ENCODE measurements around the gene PPARA. TPM values are rescaled to one million over a fixed set of nuclear protein-coding genes. Genes with fewer than 3 reads are reported as not detected.
A peak's percentile ranks its signal among the peaks of the same experiment; 100 is the strongest.

Gene PPARA
- total and polyA plus RNA-seq, 2 of the 4 experiments (the other 2 are of a cell fraction), result 3.1 to 7.0 TPM

DNA sequence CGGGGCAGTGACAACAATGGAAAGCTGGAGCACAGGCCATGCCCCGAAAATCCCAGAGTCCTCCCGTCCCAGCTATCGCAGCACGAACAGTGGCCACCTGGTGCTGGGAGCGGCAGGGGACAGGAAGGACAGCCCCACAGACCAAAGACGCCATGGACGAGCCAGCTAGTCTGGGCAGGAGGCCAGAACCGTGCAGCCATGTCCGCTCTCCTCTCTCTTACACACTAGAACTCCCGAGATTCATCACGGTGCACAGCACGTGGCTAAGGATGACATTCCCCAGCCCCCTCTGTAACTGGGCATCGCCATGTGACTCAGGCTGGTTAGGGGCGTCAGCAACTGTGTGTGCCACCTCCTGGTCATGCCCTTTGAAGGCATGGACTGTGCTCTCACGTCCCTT lies 95.2 kb downstream of the PPARA start:
- Histone ChIP-seq H3K79me1 (ENCODE audit: low read depth in 1 of 2, low read length in 2 of 2) (peaks cover 4 to 41% of the 10 kb centered on the region in 2 experiments), H2BK20ac (ENCODE audit: low read depth, low read length) (no peak overlapping the region), H3K56ac (ENCODE audit: extremely low read depth, insufficient read depth, low read length) (no peak overlapping the region), H3K18ac (ENCODE audit: low read depth, low read length) (no peak overlapping the region), H4K91ac (ENCODE audit: insufficient read depth, low read depth, low read length) (no peak overlapping the region), H3K9ac (ENCODE audit: low read depth, low read length) (no peak overlapping the region), H3K23ac (ENCODE audit: low read depth, low read length) (no peak overlapping the region), H2BK5ac (ENCODE audit: low read depth, low read length, poor library complexity, severe bottlenecking) (no peak overlapping the region), H2AFZ (replicated peaks; ENCODE audit: low read length, poor library complexity) (peak overlapping the region; percentile 75), H2BK15ac (ENCODE audit: low read depth, low read length) (no peak overlapping the region), H3K4ac (ENCODE audit: low read depth, low read length) (no peak overlapping the region), H3K14ac (replicated peaks; ENCODE audit: low read depth, low read length) (no peak overlapping the region), H2AK5ac (ENCODE audit: low read depth, low read length) (no peak overlapping the region; the same call in 1 of the 2 replicates), H3K9me1 (ENCODE audit: insufficient read depth, low read length) (peaks cover 23% of the 10 kb centered on the region), H3K9me3 (ENCODE audit: control insufficient read depth, insufficient read depth, low read length) (no peaks in the 10 kb centered on the region), H3K4me1 (ENCODE audit: control insufficient read depth, insufficient read depth, low read length) (peaks cover 2% of the 10 kb centered on the region; the same call in 1 of the 2 replicates), H4K8ac (ENCODE audit: low read depth in 2 of 2, low read length in 2 of 2) (no peak overlapping the region), H2BK120ac (ENCODE audit: low read depth, low read length) (no peak overlapping the region), H2AK9ac (replicated peaks; ENCODE audit: low read depth, low read length, poor library complexity) (peak overlapping the region; percentile 65), H3K27me3 (ENCODE audit: control insufficient read depth, insufficient read depth, low read length) (no peaks in the 10 kb centered on the region), H3K27ac (ENCODE audit: insufficient read depth, low read length) (no peak overlapping the region), H3K4me2 (ENCODE audit: low read depth, low read length) (no peak overlapping the region), H4K5ac (ENCODE audit: low read depth, low read length) (no peak overlapping the region), H3K4me3 (ENCODE audit: insufficient read depth, low read depth, low read length) (no peak overlapping the region), H4K20me1 (ENCODE audit: insufficient read depth, low read length) (no peaks in the 10 kb centered on the region; the same call in none of the 2 replicates), H3K36me3 (ENCODE audit: control insufficient read depth, insufficient read depth, low read length) (peaks cover 14% of the 10 kb centered on the region)
- intact Hi-C loops (cut with micrococcal nuclease), result no loop called here
- TF ChIP-seq RCOR1 (IDR thresholded peaks at IDR 0.05; ENCODE audit: insufficient replicate concordance, low read length) (no peak), CHD1 (IDR thresholded peaks at IDR 0.05; ENCODE audit: low read depth, low read length) (no peak), POLR2A (IDR thresholded peaks at IDR 0.05; ENCODE audit: low read depth, low read length) (no peak), RAD21 (IDR thresholded peaks at IDR 0.05; ENCODE audit: low read length) (no peak)
- TF ChIP-seq, protein P1, sequence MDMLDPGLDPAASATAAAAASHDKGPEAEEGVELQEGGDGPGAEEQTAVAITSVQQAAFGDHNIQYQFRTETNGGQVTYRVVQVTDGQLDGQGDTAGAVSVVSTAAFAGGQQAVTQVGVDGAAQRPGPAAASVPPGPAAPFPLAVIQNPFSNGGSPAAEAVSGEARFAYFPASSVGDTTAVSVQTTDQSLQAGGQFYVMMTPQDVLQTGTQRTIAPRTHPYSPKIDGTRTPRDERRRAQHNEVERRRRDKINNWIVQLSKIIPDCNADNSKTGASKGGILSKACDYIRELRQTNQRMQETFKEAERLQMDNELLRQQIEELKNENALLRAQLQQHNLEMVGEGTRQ (IDR thresholded peaks at IDR 0.05; ENCODE audit: low read depth, low read length), result peak; percentile 40; the same call in 1 of the 2 replicates
- DNase-seq, result no peak
- POLR2A ChIA-PET (ENCODE audit: unreplicated experiment), result no interaction called here
- WGBS, 2 experiments (ENCODE audit: extremely low coverage in 2 of 2, insufficient read length in 1 of 2), result 52% methylated on average over 11 of the region's 16 CpGs; no CpG with 5 or more reads in 1 of the 2 experiments
- BruUV-seq (replicated peaks), result no TSS peak
- dilution Hi-C loops (cut with HindIII; ENCODE audit: low sequenced_read_pairs, unreplicated experiment), result no loop called here
- CTCF ChIA-PET, result no interaction called here
- in situ Hi-C loops (cut with MboI; ENCODE audit: low sequenced_read_pairs), result no loop called here
- no peak for ATAC-seq (ENCODE audit: low read depth)

All from IMR-90 (cell line).